Caco-2 (cell line): Measurements from ENCODE around the gene C19orf12. TPM values are rescaled to one million over a fixed set of nuclear protein-coding genes. Genes with fewer than 3 reads are reported as not detected.

Experiments used
- BruUV-seq: library from RNA; stranded (reverse); fragments of 400-500 nt; replicated peaks from 2 replicates; lab custom pipeline; 2021; lab: Mats Ljungman, UMichigan
- CTCF ChIA-PET: fragments of 300-600 bp; sonication (Branson Sonifier 250); formaldehyde crosslinking; loops from one replicate; lab custom pipeline; 2022; ENCODE audit warnings: antibody characterized with exemption; lab: Charles Lee
- POLR2A ChIA-PET: fragments of 300-600 bp; sonication (Branson Sonifier 250); formaldehyde crosslinking; loops from one replicate; lab custom pipeline; 2022; ENCODE audit warnings: antibody characterized with exemption; lab: Charles Lee
- DNase-seq, 2 experiments: peaks; one replicate each; pipeline versions ENCODE4 v3.0.0 to v3.0.0-alpha.2; 2020 to 2022
- H3K27me3 ChIP-seq: replicated peaks from 2 replicates; pipeline ENCODE4 v1.6.0; 2011; ENCODE audit warnings: low read length; ENCODE audit not compliant: control insufficient read depth, insufficient read depth
- H3K36me3 ChIP-seq: 2 replicates; pipeline ENCODE4 v1.5.1; 2011; ENCODE audit warnings: low read length; ENCODE audit not compliant: control insufficient read depth, insufficient read depth
- H3K4me1 ChIP-seq: fragments of 250-450 bp; sonication (Bioruptor Pico); 2 replicates; pipeline ENCODE4 v1.5.1; 2020; ENCODE audit warnings: mild to moderate bottlenecking
- H3K4me3 ChIP-seq: 2 replicates; pipeline ENCODE4 v1.5.1; 2011; ENCODE audit warnings: low read depth, mild to moderate bottlenecking, control low read depth, low read length
- H3K9me3 ChIP-seq: fragments of 250-450 bp; sonication (Bioruptor Pico); 2 replicates; pipeline ENCODE4 v1.5.1; 2020; ENCODE audit warnings: mild to moderate bottlenecking, moderate library complexity
- H3K27ac Mint-ChIP-seq: one replicate; pipeline ENCODE4 v1.8.0; 2022; ENCODE audit warnings: mixed read lengths; ENCODE audit not compliant: unreplicated experiment
- H3K27me3 Mint-ChIP-seq: one replicate; pipeline ENCODE4 v1.8.0; 2022; ENCODE audit warnings: mixed read lengths; ENCODE audit not compliant: insufficient read depth, unreplicated experiment
- H3K36me3 Mint-ChIP-seq: one replicate; pipeline ENCODE4 v1.8.0; 2022; ENCODE audit warnings: mild to moderate bottlenecking, mixed read lengths; ENCODE audit not compliant: insufficient read depth, unreplicated experiment
- H3K4me1 Mint-ChIP-seq: one replicate; pipeline ENCODE4 v1.8.0; 2022; ENCODE audit warnings: low read depth, mixed read lengths; ENCODE audit not compliant: unreplicated experiment
- H3K4me3 Mint-ChIP-seq: one replicate; pipeline ENCODE4 v1.8.0; 2022; ENCODE audit warnings: mild to moderate bottlenecking, moderate library complexity, mixed read lengths; ENCODE audit not compliant: unreplicated experiment
- H3K9me3 Mint-ChIP-seq: one replicate; pipeline ENCODE4 v1.8.0; 2022; ENCODE audit warnings: mixed read lengths; ENCODE audit not compliant: unreplicated experiment
- intact Hi-C: fragments of 100-400 bp; cut with micrococcal nuclease; formaldehyde crosslinking; loops from one replicate; pipeline ENCODE4 v1.10.0; 2022; ENCODE audit not compliant: unreplicated experiment
- total RNA-seq: library from RNA; stranded (reverse); gene quantifications from 2 replicates; pipeline ENCODE4 v1.2.3, GENCODE V29; 2022
- TF ChIP-seq, protein P1 (sequence below), 2 experiments: fragments of 200-600 bp in 1 of 2; IDR thresholded peaks; 1 replicate in 1 of 2; 2 replicates in 1 of 2; pipeline versions ENCODE4 v1.5.1 to v1.8.0; 2011 to 2022; ENCODE audit warnings: antibody characterized with exemption in 1 of 2, control low read depth in 1 of 2, inconsistent platforms in 1 of 2, low read depth in 1 of 2, low read length in 1 of 2, mild to moderate bottlenecking in 1 of 2, moderate library complexity in 1 of 2; ENCODE audit not compliant: insufficient read depth in 1 of 2, severe bottlenecking in 1 of 2, unreplicated experiment in 1 of 2

Gene C19orf12
- total RNA-seq, 1 experiment from 2014 or later = 20.8 TPM

DNA sequence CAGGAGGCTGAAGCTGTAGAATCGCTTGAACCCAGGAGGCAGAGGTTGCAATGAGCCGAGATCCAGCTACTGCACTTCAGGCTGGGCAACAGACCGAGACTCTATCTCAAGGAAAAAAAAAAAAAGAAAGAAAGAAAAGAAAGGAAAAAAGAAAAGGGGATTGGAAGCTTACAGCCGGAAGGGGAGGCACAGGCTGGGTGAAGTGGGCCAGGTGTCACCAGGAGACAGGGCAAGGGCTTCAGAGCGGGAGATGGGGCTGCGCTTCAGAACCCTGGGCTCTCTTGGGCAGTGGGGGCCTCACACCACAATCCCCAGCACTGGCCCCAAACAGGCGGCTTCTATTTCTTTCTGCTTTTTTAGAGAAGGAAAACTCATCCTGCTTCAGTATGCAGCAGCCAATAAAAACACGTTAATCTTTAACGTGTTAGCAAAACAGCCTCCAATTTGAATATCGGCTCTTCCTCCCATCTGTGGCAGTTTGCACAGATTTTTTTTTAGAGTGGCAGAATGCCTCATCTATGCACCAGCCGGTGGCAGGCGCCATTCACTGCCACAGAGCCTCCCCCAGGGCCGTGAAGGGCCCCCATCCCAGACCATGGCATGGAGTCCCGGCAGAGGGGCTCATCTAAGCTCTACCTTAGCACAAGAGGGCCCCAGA lies 46.6 kb upstream of the C19orf12 start:
- H3K9me3 ChIP-seq = no peaks in the 10 kb centered on the region
- no peaks in the 10 kb centered on the region for H3K9me3 Mint-ChIP-seq
- no peak overlapping the region for H3K27ac Mint-ChIP-seq
- TF ChIP-seq, protein P1, sequence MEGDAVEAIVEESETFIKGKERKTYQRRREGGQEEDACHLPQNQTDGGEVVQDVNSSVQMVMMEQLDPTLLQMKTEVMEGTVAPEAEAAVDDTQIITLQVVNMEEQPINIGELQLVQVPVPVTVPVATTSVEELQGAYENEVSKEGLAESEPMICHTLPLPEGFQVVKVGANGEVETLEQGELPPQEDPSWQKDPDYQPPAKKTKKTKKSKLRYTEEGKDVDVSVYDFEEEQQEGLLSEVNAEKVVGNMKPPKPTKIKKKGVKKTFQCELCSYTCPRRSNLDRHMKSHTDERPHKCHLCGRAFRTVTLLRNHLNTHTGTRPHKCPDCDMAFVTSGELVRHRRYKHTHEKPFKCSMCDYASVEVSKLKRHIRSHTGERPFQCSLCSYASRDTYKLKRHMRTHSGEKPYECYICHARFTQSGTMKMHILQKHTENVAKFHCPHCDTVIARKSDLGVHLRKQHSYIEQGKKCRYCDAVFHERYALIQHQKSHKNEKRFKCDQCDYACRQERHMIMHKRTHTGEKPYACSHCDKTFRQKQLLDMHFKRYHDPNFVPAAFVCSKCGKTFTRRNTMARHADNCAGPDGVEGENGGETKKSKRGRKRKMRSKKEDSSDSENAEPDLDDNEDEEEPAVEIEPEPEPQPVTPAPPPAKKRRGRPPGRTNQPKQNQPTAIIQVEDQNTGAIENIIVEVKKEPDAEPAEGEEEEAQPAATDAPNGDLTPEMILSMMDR (IDR thresholded peaks at IDR 0.05; ENCODE audit: insufficient read depth in 1 of 2, low read depth in 1 of 2, low read length in 1 of 2, severe bottlenecking in 1 of 2, unreplicated experiment in 1 of 2) = no peak
- no peaks in the 10 kb centered on the region for H3K4me1 Mint-ChIP-seq
- H3K4me3 Mint-ChIP-seq = no peak overlapping the region
- H3K4me1 ChIP-seq = 0 out of 2 replicates have a peak, but pooled peaks cover 6% of the 10 kb centered on the region
- no TSS peak for BruUV-seq
- intact Hi-C loops = no loop called here
- CTCF ChIA-PET = interaction anchor here (0.7 to 1.1 kb wide), 2 partner anchors 117 to 343 kb away, joined by 3 read pairs; no protein-coding TSS in a partner anchor
- POLR2A ChIA-PET = interaction anchor here (0.6 kb wide), 1 partner anchor 9 kb away, joined by 3 read pairs; no protein-coding TSS in a partner anchor
- H3K27me3 Mint-ChIP-seq = peaks cover 8% of the 10 kb centered on the region
- no peaks in the 10 kb centered on the region for H3K36me3 ChIP-seq
- DNase-seq = no peak
- H3K4me3 ChIP-seq = no peak overlapping the region
- H3K36me3 Mint-ChIP-seq = no peaks in the 10 kb centered on the region
- H3K27me3 ChIP-seq = no peaks in the 10 kb centered on the region

GRCh38 chr19:29760752-29761502 lies 45.9 kb upstream of the C19orf12 start:
- no TSS peak for BruUV-seq
- Mint-ChIP-seq H3K9me3 (no peaks in the 10 kb centered on the region), H3K36me3 (no peaks in the 10 kb centered on the region), H3K4me3 (no peak overlapping the region), H3K27me3 (peaks cover 8% of the 10 kb centered on the region), H3K27ac (no peak overlapping the region), H3K4me1 (no peaks in the 10 kb centered on the region)
- DNase-seq = no peak
- H3K9me3 ChIP-seq = no peaks in the 10 kb centered on the region
- H3K4me1 ChIP-seq = 0 out of 2 replicates have a peak, but pooled peaks cover 6% of the 10 kb centered on the region
- TF ChIP-seq, protein P1 (IDR thresholded peaks at IDR 0.05; ENCODE audit: insufficient read depth in 1 of 2, low read depth in 1 of 2, low read length in 1 of 2, severe bottlenecking in 1 of 2, unreplicated experiment in 1 of 2) = no peak
- POLR2A ChIA-PET = no interaction called here
- CTCF ChIA-PET = interaction anchor here (1.4 kb wide), 3 partner anchors 97 to 112 kb away, joined by 4 to 7 read pairs (median 5); no protein-coding TSS in a partner anchor
- no peak overlapping the region for H3K4me3 ChIP-seq
- intact Hi-C loops = loop anchor here (1.0 kb wide), 1 partner anchor 112 kb away; no protein-coding TSS in a partner anchor
- H3K27me3 ChIP-seq = no peaks in the 10 kb centered on the region
- H3K36me3 ChIP-seq = no peaks in the 10 kb centered on the region

DNA sequence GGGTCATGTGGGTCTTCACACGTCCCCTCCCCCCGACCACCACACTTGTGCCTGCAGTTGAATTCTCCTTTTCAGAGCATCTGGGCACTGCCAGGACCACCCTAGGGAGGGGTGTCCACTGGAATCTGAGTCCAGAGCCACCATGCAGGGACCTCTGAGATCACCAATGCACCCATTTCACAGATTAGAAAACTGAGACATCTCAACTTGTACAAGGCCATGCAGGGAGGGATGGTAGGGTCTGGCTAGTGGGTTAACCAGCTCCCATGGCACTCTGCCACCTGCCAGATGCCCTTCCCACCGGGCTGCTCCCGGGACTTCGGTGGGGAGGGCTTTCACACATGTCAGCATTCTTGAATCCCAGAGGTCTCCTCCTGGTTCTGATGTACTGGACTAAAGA lies 44.3 kb upstream of the C19orf12 start:
- Mint-ChIP-seq H3K4me1 (no peaks in the 10 kb centered on the region), H3K27me3 (peaks cover 8% of the 10 kb centered on the region), H3K36me3 (no peaks in the 10 kb centered on the region), H3K9me3 (no peaks in the 10 kb centered on the region), H3K4me3 (no peak overlapping the region), H3K27ac (no peak overlapping the region)
- 0 out of 2 replicates have a peak, but pooled peaks cover 6% of the 10 kb centered on the region for H3K4me1 ChIP-seq
- POLR2A ChIA-PET = no interaction called here
- CTCF ChIA-PET = interaction anchor here (0.6 to 1.4 kb wide), 9 partner anchors 15 to 114 kb away, joined by 3 to 9 read pairs (median 6); no protein-coding TSS in a partner anchor
- H3K36me3 ChIP-seq = no peaks in the 10 kb centered on the region
- BruUV-seq = no TSS peak
- H3K9me3 ChIP-seq = no peaks in the 10 kb centered on the region
- TF ChIP-seq, protein P1 (IDR thresholded peaks at IDR 0.05; ENCODE audit: insufficient read depth in 1 of 2, low read depth in 1 of 2, low read length in 1 of 2, severe bottlenecking in 1 of 2, unreplicated experiment in 1 of 2) = no peak
- no peak for DNase-seq
- H3K4me3 ChIP-seq = no peak overlapping the region
- intact Hi-C loops = no loop called here
- H3K27me3 ChIP-seq = no peaks in the 10 kb centered on the region
